NK-92 treated with Interleukin-12 subunit alpha and Interleukin-12 subunit beta, amount 100 ng/mL, for 24 hours (cell line): ENCODE measurements around the gene POFUT1.

Experiments
- DNase-seq: peaks from one replicate; lab custom pipeline; 2025; lab: John Stamatoyannopoulos, UW

Gene POFUT1

DNA sequence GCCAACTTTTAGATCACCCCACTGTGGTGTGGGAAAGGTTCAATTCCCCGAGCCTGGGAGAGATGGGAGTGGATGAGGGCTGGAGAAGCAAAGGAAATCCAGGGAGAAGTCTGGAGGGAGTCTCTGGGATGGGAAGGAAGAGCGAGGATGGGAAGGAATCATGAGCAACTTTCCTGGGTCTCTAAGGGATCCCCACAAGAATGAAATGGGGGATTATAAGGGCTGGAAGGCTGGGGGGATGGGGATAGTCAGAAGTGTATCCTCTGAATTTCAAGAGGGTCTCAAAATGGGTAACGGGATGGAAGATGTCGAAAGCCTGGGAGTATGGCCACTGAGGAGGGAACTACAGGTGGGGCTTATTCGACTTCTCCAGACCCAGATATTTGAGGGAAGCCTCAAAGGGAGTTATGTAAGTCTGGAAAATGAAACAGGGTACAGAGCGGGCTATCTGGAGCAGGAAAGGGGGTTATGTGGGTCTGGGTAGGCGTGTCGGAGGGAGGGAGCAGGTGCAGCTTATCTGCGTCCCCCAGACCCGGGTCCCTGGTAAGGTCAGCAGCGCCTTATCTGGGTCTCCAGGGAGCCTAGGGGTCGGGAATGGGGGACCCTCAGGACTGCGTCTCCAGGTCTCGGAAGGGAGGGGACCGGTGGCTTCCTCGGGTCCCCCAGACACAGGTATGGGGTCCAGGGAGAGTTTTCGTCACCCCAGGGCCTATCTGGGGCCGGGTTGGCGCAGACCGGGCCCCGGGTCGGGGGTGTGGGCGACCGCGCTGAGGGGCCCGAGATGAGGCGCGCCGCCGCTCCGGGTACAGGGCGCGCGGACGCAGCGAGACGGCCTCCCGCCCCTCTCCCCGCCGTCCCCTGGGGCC, 687 bp upstream of the POFUT1 start:
- DNase-seq, result no peak

DNA sequence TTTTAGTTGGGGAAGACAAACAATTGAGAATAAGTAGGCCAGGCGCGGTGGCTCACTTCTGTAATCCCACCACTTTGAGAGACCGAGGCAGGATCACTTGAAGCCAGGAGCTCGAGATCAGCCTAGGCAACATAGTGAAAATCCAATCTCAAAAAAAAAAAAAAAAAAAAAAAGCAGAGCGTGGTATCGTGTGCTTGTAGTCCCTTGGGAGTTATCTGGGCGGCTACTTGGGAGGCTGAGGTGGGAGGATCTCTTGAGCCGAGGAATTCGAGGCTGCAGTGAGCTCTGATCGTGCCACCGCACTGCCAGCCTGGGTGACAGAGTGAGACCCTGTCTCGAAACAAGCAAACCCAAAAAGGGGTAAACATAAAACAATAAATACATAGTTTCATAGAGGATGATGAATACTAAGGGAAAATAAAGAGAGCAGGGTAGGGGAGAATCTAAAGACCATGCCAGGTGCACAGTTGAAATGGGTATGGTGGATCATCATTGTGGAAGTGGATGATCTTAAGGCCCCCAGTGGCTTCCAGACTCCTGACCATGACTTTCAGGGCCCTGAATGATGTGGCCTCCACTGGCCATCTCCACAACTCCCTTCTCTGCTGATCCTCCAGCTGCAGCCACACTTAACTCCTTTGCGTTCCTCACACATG, 947 bp downstream of the POFUT1 start:
- no peak for DNase-seq

DNA sequence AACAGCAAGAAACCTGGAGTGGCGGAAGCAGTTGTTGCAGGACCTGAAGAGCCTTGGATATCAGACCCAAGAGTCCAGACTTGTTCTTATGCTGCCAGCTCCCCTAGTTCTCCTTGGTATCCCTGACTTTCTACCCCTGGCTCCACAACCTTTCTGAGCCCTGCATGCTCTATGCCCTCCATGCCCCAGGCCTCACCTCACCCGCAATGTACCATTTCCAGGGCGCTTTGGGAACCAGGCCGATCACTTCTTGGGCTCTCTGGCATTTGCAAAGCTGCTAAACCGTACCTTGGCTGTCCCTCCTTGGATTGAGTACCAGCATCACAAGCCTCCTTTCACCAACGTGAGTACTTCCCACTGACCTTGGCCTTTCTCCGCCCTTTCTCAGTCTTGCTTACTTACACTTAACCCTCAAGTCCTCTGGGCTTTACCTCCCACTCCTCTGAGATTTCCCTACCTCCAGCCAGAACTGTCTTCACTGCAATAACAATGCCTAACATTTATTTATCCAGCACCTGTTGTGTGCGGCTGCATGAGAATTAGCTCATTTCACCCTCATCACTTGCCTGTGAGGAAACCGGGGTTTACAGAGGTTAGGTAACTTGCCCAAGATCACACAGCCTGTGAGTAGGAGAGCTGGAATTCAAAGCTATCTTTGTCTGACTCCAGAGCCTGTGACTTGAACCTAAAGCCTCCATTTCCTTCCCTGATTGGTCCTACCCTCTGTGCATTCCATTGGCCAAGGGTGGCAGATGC, 2.3 kb downstream of the POFUT1 start:
- DNase-seq, result no peak

DNA sequence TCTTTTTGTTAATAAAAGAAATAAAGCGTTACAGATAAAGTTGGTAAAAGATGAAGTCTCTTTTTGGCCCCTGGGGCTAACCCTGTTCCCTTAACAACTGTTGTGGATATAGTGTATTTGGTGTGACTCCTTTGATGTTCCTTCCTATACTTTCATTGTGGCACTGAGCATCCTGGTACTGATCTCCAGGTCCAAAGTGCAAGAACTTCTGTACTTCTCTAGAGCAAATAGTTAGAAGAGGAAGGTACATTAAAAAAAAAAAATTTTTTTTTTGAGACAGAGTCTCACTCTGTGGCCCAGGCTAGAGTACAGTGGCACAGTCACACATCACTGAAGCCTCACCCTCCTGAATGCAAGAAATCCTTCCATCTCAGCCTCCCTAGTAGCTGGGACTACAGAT, 6.2 kb downstream of the POFUT1 start:
- no peak for DNase-seq

DNA sequence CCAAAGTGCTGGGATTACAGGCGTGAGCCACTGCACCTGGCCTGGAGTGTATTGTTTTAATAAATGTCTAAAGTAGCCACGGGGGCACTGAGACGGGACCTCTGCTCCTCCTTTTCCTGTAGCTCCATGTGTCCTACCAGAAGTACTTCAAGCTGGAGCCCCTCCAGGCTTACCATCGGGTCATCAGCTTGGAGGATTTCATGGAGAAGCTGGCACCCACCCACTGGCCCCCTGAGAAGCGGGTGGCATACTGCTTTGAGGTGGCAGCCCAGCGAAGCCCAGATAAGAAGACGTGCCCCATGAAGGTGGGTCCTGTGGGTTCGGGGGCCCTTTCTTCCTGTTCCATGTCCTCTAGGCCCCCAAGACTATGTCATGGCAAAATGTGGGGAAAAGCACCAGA, 7.5 kb downstream of the POFUT1 start:
- no peak for DNase-seq

DNA sequence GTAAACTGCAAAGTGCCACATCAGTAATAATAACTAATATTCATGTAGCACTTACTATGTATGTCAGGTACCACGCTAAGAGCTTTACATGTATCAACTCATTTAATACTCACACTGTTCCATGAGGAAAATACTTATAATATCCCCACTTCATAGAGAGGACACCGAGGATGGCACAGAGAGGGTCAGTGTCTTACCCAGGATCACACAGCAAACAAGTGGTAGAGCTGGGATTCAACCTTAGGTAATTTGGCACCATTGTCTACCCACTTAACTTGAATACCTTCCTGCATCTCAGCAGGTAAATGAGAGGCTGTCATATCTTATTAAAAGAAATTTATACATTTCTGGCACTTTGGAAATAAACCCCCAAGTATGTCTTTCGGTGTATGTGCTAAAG, 8.0 kb downstream of the POFUT1 start:
- DNase-seq, result no peak

DNA sequence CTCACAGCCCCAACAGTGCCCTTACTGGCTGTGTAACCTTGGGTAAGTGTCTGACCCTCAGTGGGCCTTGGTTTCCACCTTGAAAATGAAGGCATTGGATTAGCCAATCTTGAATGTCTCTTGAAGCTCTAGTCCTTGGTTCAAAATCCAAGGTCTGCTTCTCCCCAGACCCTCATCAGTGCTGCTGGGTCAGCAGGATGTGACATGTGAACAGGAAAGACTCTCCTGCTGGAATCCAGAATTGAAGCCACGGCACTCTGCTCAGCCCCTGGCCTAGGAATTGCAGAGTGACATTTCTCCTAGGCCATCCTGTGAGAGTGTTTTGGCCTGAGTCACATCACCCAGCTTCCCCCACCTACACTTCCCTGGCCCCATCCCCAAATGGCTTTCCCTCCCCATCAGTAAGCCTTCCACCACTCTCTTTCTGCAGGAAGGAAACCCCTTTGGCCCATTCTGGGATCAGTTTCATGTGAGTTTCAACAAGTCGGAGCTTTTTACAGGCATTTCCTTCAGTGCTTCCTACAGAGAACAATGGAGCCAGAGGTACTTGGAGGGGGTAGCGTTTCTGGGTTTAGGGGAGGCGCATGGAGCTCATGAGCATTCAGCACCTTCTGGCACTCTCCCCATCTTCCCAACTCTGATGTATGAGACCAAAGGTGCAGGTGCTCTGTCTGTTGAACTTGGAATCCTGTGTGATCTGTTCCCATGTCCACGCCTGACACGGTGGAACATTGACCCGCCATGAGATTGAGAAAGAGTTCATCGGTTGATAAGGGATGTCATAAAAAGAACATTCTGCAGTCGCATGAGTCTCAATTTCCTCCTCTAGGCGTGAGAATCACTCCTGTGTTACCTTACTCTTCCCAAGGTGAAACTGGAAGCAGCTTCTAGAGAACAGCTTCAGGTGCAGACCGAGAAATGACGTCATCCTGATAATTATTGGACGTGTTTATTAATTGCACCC, 8.8 kb downstream of the POFUT1 start:
- no peak for DNase-seq

DNA sequence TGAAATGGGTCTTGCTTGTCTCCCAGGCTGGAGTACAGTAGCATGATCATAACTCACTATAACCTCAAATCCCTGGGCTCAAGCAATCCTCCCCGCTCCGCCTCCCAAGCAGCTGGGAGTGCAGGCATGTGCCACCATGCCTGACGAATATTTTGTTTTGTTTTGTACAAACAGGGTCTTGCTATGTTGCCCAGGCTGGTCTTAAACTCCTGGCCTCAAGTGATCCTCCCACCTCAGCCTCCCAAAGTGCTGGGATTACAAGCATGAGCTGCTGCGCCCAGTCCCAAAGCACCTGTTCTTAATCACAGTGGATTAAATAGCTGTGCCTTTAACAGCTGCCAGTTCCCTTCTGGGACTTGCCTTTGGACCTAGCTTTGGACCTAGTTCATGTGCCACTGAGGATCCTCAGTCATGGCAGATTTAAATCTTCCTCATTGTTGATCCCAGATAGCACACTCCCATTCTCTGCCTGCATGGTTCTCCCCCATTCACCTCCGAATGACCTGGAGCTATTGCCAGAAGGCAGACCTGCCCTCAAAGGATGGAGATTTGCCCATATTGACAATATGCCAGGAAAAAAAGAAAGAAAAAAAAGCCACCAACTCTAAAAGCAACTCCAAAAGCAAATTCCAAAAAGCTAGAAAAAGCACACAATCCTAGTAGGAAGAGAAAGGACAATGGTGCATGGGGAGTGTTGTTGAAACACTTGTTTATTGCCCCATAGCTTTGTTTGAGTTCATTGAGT, 10.6 kb downstream of the POFUT1 start:
- DNase-seq, result no peak

DNA sequence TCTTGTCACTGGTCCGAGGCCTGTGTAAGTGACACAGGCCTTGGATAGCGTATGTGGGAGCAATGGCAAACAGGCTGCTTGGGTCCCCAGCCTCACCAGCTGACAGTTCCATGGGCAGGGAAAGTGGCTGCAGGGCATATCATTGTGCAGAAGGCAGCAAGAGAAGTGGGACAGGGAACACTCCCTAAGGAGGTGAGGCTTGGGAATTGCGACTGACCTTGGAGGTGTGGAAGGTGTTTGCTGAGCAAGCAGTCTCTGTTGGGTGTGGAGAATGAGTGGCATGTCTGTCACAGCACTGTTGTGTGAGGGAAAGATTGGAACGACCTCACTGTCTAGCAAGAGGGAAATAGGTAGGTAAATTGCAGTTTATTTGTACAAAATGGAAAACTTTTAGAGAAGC, 16.8 kb downstream of the POFUT1 start:
- DNase-seq, result no peak

DNA sequence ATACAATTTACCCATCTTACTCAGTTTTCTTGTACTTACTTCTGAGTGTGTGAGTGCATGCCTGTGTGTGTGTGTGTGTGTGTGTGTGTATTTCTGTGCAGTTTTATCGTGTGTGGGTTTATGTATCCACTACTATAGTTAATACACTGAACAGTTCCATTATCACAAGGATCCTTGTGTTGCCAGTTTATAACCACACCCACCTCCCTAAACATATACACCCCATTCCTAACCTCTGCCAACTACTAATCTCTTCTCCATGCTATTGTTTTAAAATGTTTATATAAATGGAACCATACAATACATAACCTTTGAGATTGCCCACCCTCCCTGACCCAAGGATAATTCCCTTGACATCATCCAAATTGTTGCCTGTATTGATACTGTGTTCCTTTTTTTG, 18.7 kb downstream of the POFUT1 start:
- DNase-seq, result no peak

DNA sequence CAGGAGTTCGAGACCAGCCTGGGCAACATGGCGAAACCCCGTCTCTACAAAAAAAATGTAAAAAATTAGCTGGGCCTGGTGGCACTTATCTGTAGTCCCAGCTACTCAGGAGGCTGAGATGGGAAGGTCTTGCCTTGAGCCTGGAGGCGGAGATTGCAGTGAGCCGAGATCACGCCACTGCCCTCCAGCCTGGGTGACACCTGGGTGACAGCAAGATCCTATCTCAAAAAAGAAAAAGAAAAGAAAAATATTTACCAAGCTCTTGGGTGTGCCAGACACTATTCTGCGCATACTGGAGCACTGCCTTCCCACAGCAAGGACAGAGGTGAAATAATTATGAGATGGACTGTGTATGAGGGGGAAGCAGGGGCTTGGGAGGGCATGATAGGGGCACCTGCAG, 19.6 kb downstream of the POFUT1 start:
- DNase-seq, result no peak

DNA sequence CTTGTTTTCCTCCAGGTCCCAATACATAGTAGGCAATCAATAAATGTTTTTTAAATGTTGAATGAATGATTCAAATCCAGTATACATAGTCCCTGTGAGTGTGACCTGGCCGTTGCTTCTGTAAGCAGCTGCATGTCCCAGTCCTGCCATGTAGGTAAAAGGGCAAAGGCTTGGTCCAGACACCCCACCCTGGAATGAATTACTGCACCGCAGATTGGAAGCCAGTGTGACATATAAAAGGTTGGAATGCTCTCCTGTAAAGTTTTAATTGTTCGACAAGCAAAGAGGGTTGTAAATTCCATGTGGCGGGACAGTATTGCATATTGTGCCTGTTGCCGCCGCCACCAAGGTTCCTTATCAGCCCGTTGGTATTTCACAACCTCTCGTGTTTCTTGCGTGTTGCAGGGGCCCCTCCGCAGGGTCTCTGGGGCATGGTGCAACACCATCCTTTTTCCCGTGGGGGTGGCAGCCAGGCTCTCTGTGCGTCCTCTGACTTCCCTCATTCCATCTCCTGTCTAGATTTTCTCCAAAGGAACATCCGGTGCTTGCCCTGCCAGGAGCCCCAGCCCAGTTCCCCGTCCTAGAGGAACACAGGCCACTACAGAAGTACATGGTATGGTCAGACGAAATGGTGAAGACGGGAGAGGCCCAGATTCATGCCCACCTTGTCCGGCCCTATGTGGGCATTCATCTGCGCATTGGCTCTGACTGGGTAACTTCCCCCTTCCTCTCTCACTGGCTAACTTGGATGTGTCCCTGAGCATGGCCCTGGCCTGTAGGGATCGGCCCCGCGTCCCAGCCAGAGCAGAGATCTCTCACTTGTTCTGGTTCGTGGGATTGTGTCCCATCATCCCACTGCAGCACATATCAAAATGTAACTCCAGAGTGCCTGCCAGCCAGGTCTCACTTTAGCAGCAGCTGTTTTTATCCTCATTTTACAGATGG, 20.3 kb downstream of the POFUT1 start:
- DNase-seq, result no peak

DNA sequence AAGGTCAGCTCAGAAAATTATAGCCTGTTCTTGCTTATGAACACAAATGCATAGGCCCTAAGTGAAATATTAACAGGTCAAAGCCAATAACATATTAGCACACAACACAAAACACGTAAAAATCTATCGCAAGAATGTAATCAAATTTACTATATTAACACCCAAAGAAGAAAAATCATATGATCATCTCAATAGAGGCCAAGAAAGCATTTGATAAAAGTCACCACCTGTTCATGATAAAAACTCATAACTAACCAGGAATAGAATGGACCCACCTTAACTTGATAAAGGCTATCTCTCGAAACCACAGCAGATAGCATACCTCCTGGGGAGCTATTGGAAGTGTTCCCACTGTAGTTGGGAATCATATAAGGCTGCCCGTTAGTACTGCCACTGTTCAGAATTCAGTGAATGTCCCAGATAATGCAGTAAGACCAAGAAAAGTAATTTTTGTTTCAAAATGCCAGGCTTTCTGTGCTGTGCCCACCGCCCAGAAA, 21.6 kb downstream of the POFUT1 start:
- DNase-seq, result no peak

DNA sequence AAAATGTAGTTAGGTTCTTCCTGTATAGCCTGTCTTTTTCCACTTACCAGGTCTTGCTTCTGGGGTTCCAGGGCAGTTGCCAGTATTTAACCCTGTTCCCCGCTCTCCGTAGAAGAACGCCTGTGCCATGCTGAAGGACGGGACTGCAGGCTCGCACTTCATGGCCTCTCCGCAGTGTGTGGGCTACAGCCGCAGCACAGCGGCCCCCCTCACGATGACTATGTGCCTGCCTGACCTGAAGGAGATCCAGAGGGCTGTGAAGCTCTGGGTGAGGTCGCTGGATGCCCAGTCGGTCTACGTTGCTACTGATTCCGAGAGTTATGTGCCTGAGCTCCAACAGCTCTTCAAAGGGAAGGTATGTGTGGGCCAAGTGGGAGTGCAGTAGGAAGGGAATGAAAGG, 23.0 kb downstream of the POFUT1 start:
- no peak for DNase-seq

DNA sequence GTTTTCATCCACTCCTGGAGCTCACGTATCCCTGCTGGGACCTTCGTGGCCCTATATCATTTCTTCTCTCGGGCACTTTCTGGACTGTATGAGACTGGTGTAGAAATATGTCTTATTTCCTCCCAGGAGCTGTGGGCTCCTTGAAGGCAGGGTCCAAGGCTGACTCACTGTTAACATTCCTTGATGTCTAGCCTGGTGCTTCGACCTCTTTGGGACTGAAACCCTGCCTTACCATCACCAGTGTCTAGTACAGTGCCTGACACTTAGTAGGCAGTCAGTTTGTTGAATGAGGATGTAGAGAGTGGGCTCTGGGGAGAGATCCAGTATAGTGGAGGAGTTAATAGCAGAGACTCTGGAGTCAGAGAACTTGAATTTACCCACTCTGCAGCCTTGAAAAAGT, 23.6 kb downstream of the POFUT1 start:
- DNase-seq, result no peak

DNA sequence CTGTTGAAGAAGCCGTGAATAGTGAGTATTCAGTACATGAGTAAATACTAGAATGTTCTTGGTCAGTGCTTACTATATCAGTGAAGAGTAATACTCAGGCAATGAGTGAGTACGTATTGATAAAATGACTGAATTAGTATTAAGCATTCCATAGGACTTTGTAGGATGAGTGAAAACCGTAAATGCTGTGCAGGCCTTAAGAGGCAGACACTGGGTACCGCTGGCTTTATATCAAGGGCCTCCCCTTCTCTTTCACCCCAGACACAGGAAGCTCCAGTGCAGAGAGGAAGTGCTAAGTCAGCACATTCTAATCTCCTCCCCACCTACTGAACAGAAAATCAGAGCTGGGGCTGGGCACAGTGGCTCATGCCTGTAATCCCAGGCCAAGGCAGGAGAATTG, 24.2 kb downstream of the POFUT1 start:
- DNase-seq, result no peak

DNA sequence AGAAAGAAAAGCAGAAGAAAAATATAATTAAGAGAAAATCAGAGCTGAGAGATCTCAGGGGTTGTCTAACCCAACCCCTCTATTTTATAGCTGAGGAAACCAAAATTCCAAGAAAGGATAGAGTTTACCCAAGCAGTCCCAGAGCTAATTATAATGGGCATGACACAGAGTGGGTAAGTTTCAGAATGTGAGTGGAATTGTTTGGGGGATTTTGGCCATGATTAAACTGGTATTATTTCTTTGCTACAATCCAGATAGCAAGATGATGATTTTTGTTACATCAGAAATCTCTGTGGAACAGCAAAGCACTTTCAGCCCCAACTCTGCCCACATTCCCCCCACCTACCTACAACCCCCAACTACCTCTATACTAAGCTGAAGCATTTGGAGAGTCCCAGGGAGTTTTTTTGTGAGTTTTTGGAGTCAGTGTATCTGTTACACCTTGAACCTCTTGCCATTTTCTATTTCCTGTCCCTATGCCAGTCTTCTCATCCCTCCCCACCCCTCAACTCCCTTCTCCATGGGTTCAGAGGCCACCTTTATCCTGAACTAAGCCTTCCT, 24.7 kb downstream of the POFUT1 start:
- no peak for DNase-seq

DNA sequence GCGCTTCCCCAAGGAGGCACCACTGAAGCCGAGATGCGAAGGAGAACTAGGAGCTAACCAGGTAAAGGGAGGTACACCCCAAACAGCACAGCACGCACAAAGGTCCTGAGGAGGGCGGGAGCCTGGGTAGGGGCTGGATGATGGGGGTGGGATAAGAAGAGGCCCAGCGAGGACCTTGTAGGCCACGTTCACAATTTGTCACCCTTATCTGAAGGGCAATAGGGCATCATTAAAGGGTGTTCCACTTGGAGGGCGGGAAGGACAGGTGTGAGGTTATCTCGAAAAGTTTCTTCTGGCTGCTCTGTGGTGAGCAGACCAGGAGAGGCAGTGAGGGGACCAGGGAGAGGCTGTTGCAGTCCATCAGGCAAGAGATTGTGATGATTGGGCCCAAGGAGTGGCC, 25.6 kb downstream of the POFUT1 start:
- no peak for DNase-seq

DNA sequence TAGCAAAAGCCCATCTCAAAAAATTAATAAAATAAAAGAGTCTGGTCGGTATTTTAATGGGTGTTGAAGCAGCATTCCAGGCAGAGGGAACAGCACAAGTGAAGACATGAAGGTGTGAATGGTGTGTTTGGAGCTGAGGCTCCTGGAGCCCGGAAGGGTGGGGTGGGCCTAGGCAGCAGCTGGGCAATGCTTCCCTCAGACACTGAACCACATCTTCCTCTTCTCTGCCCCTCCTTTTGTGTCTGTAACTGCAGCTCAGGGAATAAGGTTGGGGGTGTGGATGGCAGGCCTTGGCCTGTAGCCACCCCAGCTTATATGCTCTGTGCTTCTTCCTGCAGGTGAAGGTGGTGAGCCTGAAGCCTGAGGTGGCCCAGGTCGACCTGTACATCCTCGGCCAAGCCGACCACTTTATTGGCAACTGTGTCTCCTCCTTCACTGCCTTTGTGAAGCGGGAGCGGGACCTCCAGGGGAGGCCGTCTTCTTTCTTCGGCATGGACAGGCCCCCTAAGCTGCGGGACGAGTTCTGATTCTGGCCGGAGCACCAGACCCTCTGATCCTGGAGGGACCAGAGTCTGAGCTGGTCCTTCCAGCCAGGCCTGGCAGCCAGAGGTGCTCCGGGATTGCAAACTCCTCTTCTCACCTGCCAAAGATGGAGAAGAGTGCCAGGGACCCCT, 26.6 kb downstream of the POFUT1 start:
- no peak for DNase-seq
